Measurements from ENCODE around the gene XPO1.
"Not testable (repeated sequence)": the region's sequence is repeated elsewhere in the genome, so short reads cannot be mapped to it uniquely, and the experiment has no call there.

The XPO1 gene, protein sequence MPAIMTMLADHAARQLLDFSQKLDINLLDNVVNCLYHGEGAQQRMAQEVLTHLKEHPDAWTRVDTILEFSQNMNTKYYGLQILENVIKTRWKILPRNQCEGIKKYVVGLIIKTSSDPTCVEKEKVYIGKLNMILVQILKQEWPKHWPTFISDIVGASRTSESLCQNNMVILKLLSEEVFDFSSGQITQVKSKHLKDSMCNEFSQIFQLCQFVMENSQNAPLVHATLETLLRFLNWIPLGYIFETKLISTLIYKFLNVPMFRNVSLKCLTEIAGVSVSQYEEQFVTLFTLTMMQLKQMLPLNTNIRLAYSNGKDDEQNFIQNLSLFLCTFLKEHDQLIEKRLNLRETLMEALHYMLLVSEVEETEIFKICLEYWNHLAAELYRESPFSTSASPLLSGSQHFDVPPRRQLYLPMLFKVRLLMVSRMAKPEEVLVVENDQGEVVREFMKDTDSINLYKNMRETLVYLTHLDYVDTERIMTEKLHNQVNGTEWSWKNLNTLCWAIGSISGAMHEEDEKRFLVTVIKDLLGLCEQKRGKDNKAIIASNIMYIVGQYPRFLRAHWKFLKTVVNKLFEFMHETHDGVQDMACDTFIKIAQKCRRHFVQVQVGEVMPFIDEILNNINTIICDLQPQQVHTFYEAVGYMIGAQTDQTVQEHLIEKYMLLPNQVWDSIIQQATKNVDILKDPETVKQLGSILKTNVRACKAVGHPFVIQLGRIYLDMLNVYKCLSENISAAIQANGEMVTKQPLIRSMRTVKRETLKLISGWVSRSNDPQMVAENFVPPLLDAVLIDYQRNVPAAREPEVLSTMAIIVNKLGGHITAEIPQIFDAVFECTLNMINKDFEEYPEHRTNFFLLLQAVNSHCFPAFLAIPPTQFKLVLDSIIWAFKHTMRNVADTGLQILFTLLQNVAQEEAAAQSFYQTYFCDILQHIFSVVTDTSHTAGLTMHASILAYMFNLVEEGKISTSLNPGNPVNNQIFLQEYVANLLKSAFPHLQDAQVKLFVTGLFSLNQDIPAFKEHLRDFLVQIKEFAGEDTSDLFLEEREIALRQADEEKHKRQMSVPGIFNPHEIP (N-terminal part only)

DNA sequence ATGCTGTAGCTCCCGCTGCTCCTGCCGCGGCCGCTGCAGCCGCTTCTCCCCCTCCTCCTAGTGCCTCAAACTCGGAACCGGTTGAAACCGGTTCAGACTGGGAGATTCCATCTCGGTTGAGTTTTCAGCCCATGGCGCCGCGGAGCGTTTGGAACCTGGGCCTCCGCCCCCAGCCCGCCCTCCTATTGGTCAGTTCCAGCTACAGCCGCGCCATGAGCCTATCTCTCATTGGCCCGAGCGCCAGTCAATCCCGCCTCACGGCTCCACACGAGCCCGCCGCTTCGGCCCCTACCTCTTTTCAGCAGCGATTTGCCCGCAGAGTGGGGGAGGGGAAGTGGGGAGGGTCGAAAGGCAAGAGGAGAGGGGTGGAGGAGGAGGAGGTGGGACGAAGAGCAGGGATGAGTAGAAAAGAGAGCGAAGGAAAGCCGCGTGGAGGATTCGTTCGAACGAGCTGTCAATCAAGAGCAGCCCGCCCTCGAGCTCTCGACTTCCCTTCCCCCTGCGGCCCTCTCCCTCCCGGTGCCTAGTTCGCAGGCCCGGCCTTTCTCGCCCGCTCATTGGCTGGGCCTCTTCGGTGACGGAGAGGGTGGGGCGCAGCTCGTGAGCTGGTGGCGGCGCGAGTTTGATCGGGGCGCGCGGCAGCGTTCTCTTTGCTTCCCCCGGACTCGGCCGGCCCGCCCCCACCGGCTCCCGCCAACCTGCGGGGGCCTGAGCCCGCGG lies at the start of gene XPO1:
Gene XPO1, minus strand, starts transcription at position 157 of the 720 bp plus-strand sequence. CDS start 4,459 bp downstream, outside the sequence.
- DNase-seq, result peak; percentile 100

GRCh38 chr2:61586928-61587327 lies 48.8 kb upstream of the XPO1 start:
- DNase-seq, result not testable (repeated sequence)

GRCh38 chr2:61585383-61585782 lies 47.2 kb upstream of the XPO1 start:
- no peak for DNase-seq

DNA sequence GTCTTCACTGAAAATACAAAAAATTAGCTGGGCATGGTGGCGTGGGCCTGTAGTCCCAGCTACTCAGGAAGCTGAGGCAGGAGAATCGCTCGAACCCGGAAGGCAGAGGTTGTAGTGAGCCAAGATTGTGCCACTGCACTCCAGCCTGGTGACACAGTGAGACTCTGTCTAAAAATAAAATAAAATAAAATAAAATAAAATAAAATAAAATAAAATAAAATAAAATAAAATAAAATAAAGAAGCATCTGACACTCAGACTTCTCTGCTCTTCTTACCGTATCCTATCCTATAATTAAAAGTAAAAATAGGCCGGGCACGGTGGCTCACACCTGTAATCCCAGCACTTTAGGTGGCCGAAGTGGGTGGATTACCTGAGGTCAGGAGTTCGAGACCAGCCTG lies 46.2 kb upstream of the XPO1 start:
- DNase-seq, result not testable (repeated sequence)

DNA sequence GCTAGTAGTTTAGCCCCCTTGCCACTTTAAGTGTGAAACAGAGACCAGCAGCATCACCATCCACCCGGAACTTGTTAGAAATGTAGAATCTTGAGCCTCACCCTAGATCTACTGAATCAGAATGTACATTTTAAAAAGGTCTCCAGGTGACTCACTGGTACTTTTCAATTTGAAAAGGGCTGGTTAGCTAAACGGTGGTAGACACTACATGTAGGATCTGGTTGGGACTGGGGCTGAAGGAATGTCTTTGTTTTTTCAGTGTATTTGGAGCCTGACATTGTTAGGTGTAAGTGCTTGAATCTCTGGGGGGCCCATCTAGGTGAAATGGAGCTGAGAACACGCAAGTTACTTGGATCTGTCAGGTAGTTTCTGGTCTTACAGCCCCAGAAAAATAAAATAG lies 44.0 kb upstream of the XPO1 start:
- no peak for DNase-seq

- no peak for DNase-seq
Measured at GRCh38 chr2:61581716-61582115, 43.6 kb upstream of the XPO1 start.

GRCh38 chr2:61575447-61575859 lies 37.3 kb upstream of the XPO1 start:
- DNase-seq, result no peak

DNA sequence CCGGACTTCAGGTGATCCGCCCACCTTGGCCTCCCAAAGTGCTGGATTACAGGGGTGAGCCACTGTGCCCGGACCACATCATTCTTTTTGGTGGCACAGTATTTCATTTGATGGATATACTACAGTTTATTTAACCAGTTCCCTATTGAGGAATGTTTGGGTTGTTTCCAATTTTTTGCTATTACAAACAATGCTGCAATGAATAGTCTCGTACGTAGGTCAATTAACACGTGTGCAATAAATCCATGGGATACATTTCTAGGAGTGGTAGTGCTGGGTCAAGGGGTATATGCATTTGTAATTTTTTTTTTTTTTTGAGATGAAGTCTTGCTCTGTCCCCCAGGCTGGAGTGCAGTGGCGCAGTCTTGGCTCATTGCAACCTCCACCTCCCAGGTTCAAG lies 28.4 kb upstream of the XPO1 start:
- no peak for DNase-seq

GRCh38 chr2:61562615-61563014 lies 24.5 kb upstream of the XPO1 start:
- no peak for DNase-seq

- no peak for DNase-seq
Measured at GRCh38 chr2:61558160-61558559, 20.0 kb upstream of the XPO1 start.

DNA sequence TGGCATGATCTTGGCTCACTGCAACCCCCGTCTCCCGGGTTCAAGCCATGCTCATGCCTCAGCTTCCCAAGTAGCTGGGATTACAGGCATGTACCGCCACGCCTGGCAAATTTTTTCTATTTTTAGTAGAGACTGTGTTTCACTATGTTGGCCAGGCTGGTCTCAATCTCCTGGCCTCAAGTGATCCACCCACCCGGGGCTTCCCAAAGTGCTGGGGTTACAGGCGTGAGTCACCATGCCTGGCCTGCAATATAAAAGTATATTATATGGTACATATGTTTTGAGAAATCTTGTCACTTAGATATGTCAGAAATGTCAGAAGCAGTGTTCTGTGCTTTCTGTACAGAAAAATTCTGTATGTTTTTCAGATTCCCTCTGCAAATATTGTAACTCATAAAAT lies 19.2 kb upstream of the XPO1 start:
- no peak for DNase-seq

- DNase-seq, result no peak
Measured at GRCh38 chr2:61554604-61555003, 16.4 kb upstream of the XPO1 start.

GRCh38 chr2:61550375-61551209 lies 12.4 kb upstream of the XPO1 start:
- DNase-seq, result no peak

- DNase-seq, result no peak
Measured at GRCh38 chr2:61549546-61549945, 11.4 kb upstream of the XPO1 start.

DNA sequence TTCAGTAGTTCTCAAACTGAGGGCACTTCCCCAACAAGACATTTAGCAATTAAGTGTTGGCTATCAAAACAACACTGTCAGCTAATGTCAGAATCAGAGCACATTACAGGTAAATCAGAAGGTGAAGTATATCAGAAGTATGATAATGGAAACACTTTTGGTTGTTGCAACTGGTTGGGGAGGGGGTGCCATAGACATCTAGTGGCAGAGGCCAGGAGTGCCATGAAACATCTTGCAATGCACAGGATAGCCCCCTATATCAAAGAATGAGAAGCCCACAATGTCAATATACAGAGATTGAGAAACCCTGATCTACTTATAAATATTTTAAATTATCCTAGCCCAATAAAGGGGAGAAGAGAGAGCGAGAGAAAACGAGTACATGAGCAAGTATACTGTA lies 4.9 kb upstream of the XPO1 start:
- DNase-seq, result no peak

- DNase-seq, result not testable (repeated sequence)
Measured at GRCh38 chr2:61540167-61540566, 2.0 kb upstream of the XPO1 start.

GRCh38 chr2:61538920-61539520 lies 864 bp upstream of the XPO1 start:
- DNase-seq, result peak; percentile 76

- no peak for DNase-seq
Measured at GRCh38 chr2:61537950-61538199, 281 bp downstream of the XPO1 start.

- DNase-seq, result no peak
Measured at GRCh38 chr2:61537277-61537949, 743 bp downstream of the XPO1 start.

DNA sequence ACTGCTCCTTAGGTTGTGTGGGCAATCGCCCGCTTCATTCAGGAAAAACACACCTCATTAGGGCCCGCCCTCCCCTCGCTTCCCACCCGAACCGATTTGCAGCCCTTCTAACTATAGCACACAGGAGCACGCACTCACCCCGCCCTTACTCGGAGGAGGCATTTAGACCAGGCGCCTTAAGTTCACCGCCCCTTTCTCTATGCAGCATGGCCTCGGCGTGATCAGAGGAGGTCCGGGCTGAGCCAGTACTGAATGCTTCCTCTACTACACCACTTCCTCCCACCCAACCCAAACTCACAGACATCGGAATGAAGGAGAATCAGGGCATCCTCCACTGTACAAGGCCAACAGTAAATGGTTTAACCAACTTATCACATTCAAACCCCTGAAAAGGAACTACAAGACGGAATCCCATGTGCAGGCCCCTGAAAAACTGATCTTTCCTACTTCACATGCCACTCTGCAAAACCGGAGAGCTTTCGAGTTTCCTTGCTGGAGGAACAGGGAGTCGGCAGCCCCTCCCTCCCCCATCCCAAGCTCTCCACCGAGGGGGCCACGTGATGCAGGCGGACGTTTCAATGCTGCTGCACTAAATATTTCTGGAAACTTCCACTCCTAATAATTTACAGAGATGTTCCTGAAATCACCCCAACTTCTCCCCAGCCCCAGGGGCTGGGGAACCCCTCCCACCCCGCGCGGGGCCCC lies 1.4 kb downstream of the XPO1 start:
- peak; percentile 97 for DNase-seq

DNA sequence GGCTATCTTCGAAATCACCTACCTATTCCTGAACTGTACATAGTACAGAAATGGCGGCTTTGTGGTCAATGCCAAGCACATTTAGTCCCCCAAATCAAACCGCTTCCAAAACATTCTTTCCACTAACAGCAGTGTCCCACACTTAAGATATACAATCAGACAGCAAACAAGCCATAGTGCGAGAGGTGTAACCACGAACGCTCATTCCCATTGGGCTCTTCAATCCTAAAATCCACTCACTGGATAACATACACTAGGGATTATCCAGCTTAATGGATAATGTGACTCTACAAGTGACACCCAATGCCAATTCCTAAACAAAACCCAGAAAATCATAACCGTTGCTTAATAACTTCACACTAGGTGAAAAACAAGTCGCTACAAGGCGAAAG lies 2.0 kb downstream of the XPO1 start:
- peak; percentile 62 for DNase-seq

All from NCI-H510A treated with DMSO at 0.1 percent for 48 hours (cell line).